GM19467 (cell line): Measurements from ENCODE around the gene NSUN5.
"Not testable (repeated sequence)": the region's sequence is repeated elsewhere in the genome, so short reads cannot be mapped to it uniquely, and the experiment has no call there.

Source experiments
- ATAC-seq: cut with Tn5 transposase; IDR thresholded peaks from one replicate; pipeline ENCODE4 v1.9.1; 2021; ENCODE audit warnings: mild to moderate bottlenecking, moderate library complexity; ENCODE audit not compliant: unreplicated experiment

NSUN5 gene

GRCh38 chr7:73308665-73309214, at the start of gene NSUN5:
Gene NSUN5 (minus strand): TSS chr7:73308826. CDS start chr7:73308790, 36 bp downstream.
- peak; percentile 82 for ATAC-seq

GRCh38 chr7:73356159-73356558, 47.5 kb upstream of the NSUN5 start:
- no peak for ATAC-seq

- no peak for ATAC-seq
These were observed 46.2 kb upstream of the NSUN5 start for GRCh38 chr7:73354821-73355220.

GRCh38 chr7:73354196-73354595, 45.6 kb upstream of the NSUN5 start:
- no peak for ATAC-seq

GRCh38 chr7:73353243-73353642, 44.6 kb upstream of the NSUN5 start:
- no peak for ATAC-seq

- ATAC-seq, result no peak
These were observed 44.2 kb upstream of the NSUN5 start for GRCh38 chr7:73352784-73353183.

- no peak for ATAC-seq
These were observed 43.0 kb upstream of the NSUN5 start for GRCh38 chr7:73351447-73352167.

GRCh38 chr7:73350306-73351068, 41.9 kb upstream of the NSUN5 start:
- no peak for ATAC-seq

- ATAC-seq, result no peak
These were observed 41.1 kb upstream of the NSUN5 start for GRCh38 chr7:73349763-73350162.

- ATAC-seq, result no peak
These were observed 37.3 kb upstream of the NSUN5 start for GRCh38 chr7:73345951-73346350.

- no peak for ATAC-seq
These were observed 36.9 kb upstream of the NSUN5 start for GRCh38 chr7:73345538-73345937.

GRCh38 chr7:73343671-73344380, 35.2 kb upstream of the NSUN5 start:
- ATAC-seq, result no peak

- no peak for ATAC-seq
These were observed 34.0 kb upstream of the NSUN5 start for GRCh38 chr7:73342645-73343044.

- ATAC-seq, result no peak
These were observed 33.3 kb upstream of the NSUN5 start for GRCh38 chr7:73341877-73342276.

- no peak for ATAC-seq
These were observed 31.9 kb upstream of the NSUN5 start for GRCh38 chr7:73340514-73340913.

GRCh38 chr7:73338321-73338720, 29.7 kb upstream of the NSUN5 start:
- ATAC-seq, result no peak

- no peak for ATAC-seq
These were observed 23.8 kb upstream of the NSUN5 start for GRCh38 chr7:73332447-73332846.

GRCh38 chr7:73330772-73331171, 22.1 kb upstream of the NSUN5 start:
- no peak for ATAC-seq

- ATAC-seq, result no peak
These were observed 21.4 kb upstream of the NSUN5 start for GRCh38 chr7:73329861-73330581.

- ATAC-seq, result no peak
These were observed 20.1 kb upstream of the NSUN5 start for GRCh38 chr7:73328696-73329095.

GRCh38 chr7:73327922-73328321, 19.3 kb upstream of the NSUN5 start, which contains the start of the genes FKBP6 and TRIM50:
Gene FKBP6 (plus strand): TSS chr7:73328161. CDS start chr7:73328429, 268 bp downstream.
Gene TRIM50 (minus strand): TSS chr7:73328082. CDS start chr7:73324787, 3,295 bp downstream.
- not testable (repeated sequence) for ATAC-seq
